Uterus (tissue), 2 donors: ENCODE measurements around the gene LRIT1.

Experiments
- POLR2A ChIP-seq, 2 donors: fragments of 450-650 bp; IDR thresholded peaks; one replicate each; pipeline ENCODE4 v1.6.1; 2016; ENCODE audit warnings: antibody characterized with exemption in 2 of 2, mild to moderate bottlenecking in 1 of 2, moderate library complexity in 1 of 2
- TF ChIP-seq, protein P1 (sequence below), 4 experiments: fragments of 200-600 bp in 2 of 4; fragments of 450-650 bp in 2 of 4; sonication (generic) in 2 of 4; IDR thresholded peaks; one replicate each; pipeline ENCODE4 v1.5.1; 2016 to 2019; ENCODE audit warnings: antibody characterized with exemption in 4 of 4, mild to moderate bottlenecking in 2 of 4, moderate library complexity in 1 of 4

- TF ChIP-seq POLR2A (IDR thresholded peaks at IDR 0.05) = no peak
- TF ChIP-seq, protein P1, sequence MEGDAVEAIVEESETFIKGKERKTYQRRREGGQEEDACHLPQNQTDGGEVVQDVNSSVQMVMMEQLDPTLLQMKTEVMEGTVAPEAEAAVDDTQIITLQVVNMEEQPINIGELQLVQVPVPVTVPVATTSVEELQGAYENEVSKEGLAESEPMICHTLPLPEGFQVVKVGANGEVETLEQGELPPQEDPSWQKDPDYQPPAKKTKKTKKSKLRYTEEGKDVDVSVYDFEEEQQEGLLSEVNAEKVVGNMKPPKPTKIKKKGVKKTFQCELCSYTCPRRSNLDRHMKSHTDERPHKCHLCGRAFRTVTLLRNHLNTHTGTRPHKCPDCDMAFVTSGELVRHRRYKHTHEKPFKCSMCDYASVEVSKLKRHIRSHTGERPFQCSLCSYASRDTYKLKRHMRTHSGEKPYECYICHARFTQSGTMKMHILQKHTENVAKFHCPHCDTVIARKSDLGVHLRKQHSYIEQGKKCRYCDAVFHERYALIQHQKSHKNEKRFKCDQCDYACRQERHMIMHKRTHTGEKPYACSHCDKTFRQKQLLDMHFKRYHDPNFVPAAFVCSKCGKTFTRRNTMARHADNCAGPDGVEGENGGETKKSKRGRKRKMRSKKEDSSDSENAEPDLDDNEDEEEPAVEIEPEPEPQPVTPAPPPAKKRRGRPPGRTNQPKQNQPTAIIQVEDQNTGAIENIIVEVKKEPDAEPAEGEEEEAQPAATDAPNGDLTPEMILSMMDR (IDR thresholded peaks at IDR 0.05) = no peak
These were observed 22.4 kb upstream of the LRIT1 start for GRCh38 chr10:84263716-84264115.
